OCI-LY7 (cell line): ENCODE results near the gene ITPRID2. TPM values are rescaled to one million over a fixed set of nuclear protein-coding genes. Genes with fewer than 3 reads are reported as not detected.
"Not testable (repeated sequence)": the region's sequence is repeated elsewhere in the genome, so short reads cannot be mapped to it uniquely, and the experiment has no call there.

ENCODE experiments used
- BruUV-seq: library from RNA; stranded (reverse); fragments of 400-500 nt; replicated peaks from 2 replicates; lab custom pipeline; 2021; lab: Mats Ljungman, UMichigan
- CTCF ChIA-PET: fragments of 300-600 bp; sonication (Branson Sonifier 250); formaldehyde crosslinking; loops from one replicate; lab custom pipeline; 2022; ENCODE audit warnings: antibody characterized with exemption; ENCODE audit not compliant: unreplicated experiment; lab: Charles Lee
- POLR2A ChIA-PET: fragments of 300-600 bp; sonication (Branson Sonifier 250); formaldehyde crosslinking; loops from one replicate; lab custom pipeline; 2022; ENCODE audit warnings: antibody characterized with exemption; lab: Charles Lee
- DNase-seq: peaks from one replicate; pipeline ENCODE4 v3.0.0-alpha.2; 2015; ENCODE audit warnings: low spot score
- H2AFZ ChIP-seq: fragments of 200-600 bp; sonication (generic), shearing (Covaris generic); 2 replicates; pipeline ENCODE4 v1.6.1; 2014; ENCODE audit warnings: mild to moderate bottlenecking, antibody characterized with exemption, low read length, moderate library complexity
- H3K27ac ChIP-seq: fragments of 200-600 bp; sonication (generic); 2 replicates; pipeline ENCODE4 v1.5.1; 2014; ENCODE audit warnings: mixed run types, low read depth, mild to moderate bottlenecking, moderate library complexity, low read length, inconsistent platforms; ENCODE audit not compliant: poor library complexity, severe bottlenecking
- H3K36me3 ChIP-seq: fragments of 200-600 bp; sonication (generic); 2 replicates; pipeline ENCODE4 v1.6.1; 2014; ENCODE audit warnings: mild to moderate bottlenecking, antibody characterized with exemption, low read length, moderate library complexity, mixed read lengths; ENCODE audit not compliant: insufficient read depth
- H3K4me1 ChIP-seq: fragments of 200-600 bp; sonication (generic); 2 replicates; pipeline ENCODE4 v1.5.1; 2014; ENCODE audit warnings: mild to moderate bottlenecking, low read length; ENCODE audit not compliant: insufficient read depth, poor library complexity, severe bottlenecking
- H3K4me2 ChIP-seq: fragments of 200-600 bp; sonication (generic); 2 replicates; pipeline ENCODE4 v1.6.1; 2014; ENCODE audit warnings: mild to moderate bottlenecking, low read length
- H3K4me3 ChIP-seq: fragments of 200-600 bp; sonication (generic); 2 replicates; pipeline ENCODE4 v1.5.1; 2014; ENCODE audit warnings: mild to moderate bottlenecking, low read depth, low read length; ENCODE audit not compliant: poor library complexity, severe bottlenecking
- H3K79me2 ChIP-seq: fragments of 200-600 bp; sonication (generic); 2 replicates; pipeline ENCODE4 v1.6.1; 2016; ENCODE audit warnings: low read depth, mild to moderate bottlenecking, low read length, moderate library complexity, mixed read lengths; ENCODE audit not compliant: insufficient read depth
- H3K9me2 ChIP-seq: fragments of 200-600 bp; sonication (generic); 2 replicates; pipeline ENCODE4 v1.6.1; 2016; ENCODE audit warnings: mild to moderate bottlenecking, low read length, mixed read lengths; ENCODE audit not compliant: insufficient read depth
- H3K9me3 ChIP-seq: fragments of 200-600 bp; sonication (generic); 2 replicates; pipeline ENCODE4 v1.6.1; 2014; ENCODE audit warnings: mild to moderate bottlenecking, mixed run types, low read length, mixed read lengths
- H4K20me1 ChIP-seq: fragments of 200-600 bp; sonication (generic); 2 replicates; pipeline ENCODE4 v1.6.1; 2014; ENCODE audit warnings: mild to moderate bottlenecking, antibody characterized with exemption, low read length, moderate library complexity, mixed read lengths; ENCODE audit not compliant: insufficient read depth
- EZH2phosphoT487 ChIP-seq: fragments of 200-600 bp; sonication (generic); IDR thresholded peaks from 2 replicates; pipeline ENCODE4 v1.6.1; 2018; ENCODE audit warnings: low read depth, borderline replicate concordance, mild to moderate bottlenecking, mixed run types, antibody characterized with exemption, low read length, moderate library complexity, mixed read lengths
- intact Hi-C: fragments of 100-400 bp; cut with micrococcal nuclease; formaldehyde crosslinking; loops from one replicate; pipeline ENCODE4 v1.10.0; 2022; ENCODE audit not compliant: unreplicated experiment
- total RNA-seq, 2 experiments: library from RNA; depleted of rRNA in 1 of 2; stranded (reverse); fragments of >200 nt in 1 of 2; shearing (Covaris generic) in 1 of 2; gene quantifications; 2 replicates each; pipeline ENCODE4 v1.2.3, GENCODE V29; 2014 to 2022
- TF ChIP-seq, protein P1 (sequence below): fragments of 200-600 bp; sonication (generic); conservative IDR thresholded peaks from 2 replicates; pipeline ENCODE4 v1.5.1; 2014; ENCODE audit warnings: mild to moderate bottlenecking, antibody characterized with exemption, low read length, moderate library complexity, mixed read lengths

ITPRID2 gene
- total RNA-seq, 2 experiments from 2014 or later = 25.9 to 47.5 TPM

DNA sequence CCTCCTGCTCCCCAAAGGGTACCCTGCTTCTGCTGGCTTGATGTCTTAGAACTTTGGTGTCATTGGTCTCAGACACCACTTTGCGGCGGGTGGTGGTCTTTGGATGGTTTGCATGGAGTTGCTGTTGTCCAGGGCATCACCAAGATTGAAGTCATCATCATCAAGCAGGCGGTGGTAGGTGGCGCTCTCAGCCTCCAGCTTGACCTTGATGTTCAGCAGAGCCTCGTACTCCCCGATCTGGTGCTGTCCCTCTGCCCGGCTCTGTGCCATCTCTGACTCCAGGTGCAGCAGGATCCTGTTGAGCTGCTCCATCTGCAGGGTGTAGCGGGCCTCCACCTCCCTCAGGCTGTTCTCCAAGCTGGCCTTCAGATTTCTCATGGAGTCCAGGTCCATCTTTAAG is 69.6 kb downstream of the ITPRID2 start:
- BruUV-seq, H3K4me2 ChIP-seq, intact Hi-C loops, H2AFZ ChIP-seq, H3K36me3 ChIP-seq, H3K4me3 ChIP-seq, H3K9me3 ChIP-seq, H3K9me2 ChIP-seq, H4K20me1 ChIP-seq, H3K4me1 ChIP-seq, POLR2A ChIA-PET, H3K27ac ChIP-seq, CTCF ChIA-PET, H3K79me2 ChIP-seq, DNase-seq: not testable (repeated sequence)
- TF ChIP-seq, protein P1, sequence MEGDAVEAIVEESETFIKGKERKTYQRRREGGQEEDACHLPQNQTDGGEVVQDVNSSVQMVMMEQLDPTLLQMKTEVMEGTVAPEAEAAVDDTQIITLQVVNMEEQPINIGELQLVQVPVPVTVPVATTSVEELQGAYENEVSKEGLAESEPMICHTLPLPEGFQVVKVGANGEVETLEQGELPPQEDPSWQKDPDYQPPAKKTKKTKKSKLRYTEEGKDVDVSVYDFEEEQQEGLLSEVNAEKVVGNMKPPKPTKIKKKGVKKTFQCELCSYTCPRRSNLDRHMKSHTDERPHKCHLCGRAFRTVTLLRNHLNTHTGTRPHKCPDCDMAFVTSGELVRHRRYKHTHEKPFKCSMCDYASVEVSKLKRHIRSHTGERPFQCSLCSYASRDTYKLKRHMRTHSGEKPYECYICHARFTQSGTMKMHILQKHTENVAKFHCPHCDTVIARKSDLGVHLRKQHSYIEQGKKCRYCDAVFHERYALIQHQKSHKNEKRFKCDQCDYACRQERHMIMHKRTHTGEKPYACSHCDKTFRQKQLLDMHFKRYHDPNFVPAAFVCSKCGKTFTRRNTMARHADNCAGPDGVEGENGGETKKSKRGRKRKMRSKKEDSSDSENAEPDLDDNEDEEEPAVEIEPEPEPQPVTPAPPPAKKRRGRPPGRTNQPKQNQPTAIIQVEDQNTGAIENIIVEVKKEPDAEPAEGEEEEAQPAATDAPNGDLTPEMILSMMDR = peak; percentile 33

DNA sequence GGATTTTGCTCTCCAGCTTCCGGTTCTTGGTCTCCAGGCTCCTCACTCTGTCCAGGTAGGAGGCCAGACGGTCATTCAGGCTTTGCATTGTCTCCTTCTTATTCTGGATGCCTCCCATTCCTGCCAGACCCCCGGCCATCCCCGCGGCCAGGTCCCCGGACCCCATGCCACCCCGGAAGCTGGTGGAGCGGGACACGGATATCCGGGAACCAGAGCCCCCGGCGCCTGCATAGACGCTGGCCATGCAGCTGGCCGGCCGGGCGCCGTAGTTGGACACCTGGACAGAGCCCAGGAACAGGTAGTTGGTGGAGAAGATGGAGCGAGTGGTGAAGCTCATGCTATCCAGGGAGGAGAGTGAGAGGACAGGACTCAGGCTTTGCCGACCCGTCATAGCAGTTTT is 70.6 kb downstream of the ITPRID2 start:
- BruUV-seq = no TSS peak
- ChIA-PET POLR2A (interaction anchor here (0.7 kb wide), 1 partner anchor 72 kb away, joined by 3 read pairs; no protein-coding TSS in a partner anchor), CTCF (interaction anchor here (0.6 kb wide), 1 partner anchor 832 kb away, joined by 3 read pairs; no protein-coding TSS in a partner anchor)

DNA sequence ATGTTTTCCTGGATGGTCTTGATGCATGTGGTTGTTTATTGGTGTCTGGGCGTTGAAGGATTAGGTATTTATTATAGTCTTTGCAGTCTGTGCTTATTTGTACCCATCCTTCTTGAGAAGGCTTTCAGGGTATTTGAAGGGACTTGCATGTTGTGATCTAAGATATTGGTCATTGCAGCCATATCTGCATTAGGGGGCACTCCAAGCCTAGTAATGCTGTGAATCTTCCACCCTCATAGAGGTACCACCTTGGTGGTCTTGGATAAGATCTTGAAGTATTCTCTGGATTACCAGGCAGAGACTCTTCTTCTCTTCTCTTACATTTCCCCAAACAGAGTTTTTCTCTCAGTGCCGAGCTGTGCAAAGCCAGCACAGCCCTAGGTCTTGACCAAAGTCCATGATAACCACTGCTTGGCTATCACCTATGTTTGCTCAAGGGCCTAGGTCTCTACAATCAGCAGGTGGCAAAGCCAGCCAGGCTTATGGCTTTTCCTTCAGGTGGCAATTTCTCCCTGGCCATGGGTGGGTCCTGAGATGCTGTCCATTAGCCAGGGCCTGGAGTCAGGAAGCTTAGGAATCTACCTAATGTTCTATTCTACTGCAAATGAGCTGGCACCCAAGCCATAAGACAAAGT is 78.7 kb downstream of the ITPRID2 start:
- TF ChIP-seq, protein P1 = peak; percentile 54
- TF ChIP-seq EZH2phosphoT487 = no peak
- Histone ChIP-seq H3K4me3 (no peak overlapping the region), H3K36me3 (no peaks in the 10 kb centered on the region), H3K9me2 (no peaks in the 10 kb centered on the region), H3K4me1 (no peaks in the 10 kb centered on the region), H3K9me3 (no peaks in the 10 kb centered on the region), H3K27ac (no peak overlapping the region), H2AFZ (no peak overlapping the region), H3K4me2 (no peak overlapping the region), H4K20me1 (no peaks in the 10 kb centered on the region), H3K79me2 (no peaks in the 10 kb centered on the region)
- ChIA-PET POLR2A (interaction anchor here (0.7 kb wide), 1 partner anchor 193 kb away, joined by 4 read pairs; no protein-coding TSS in a partner anchor), CTCF (interaction anchor here (0.7 kb wide), 1 partner anchor 20 kb away, joined by 3 read pairs; no protein-coding TSS in a partner anchor)
- DNase-seq = no peak
- intact Hi-C loops = no loop called here
- no TSS peak for BruUV-seq

More for the DNA sequence above, 70.6 kb downstream of the ITPRID2 start:
- no peak overlapping the region for H3K27ac ChIP-seq
- no peaks in the 10 kb centered on the region for H3K9me2 ChIP-seq
- no peaks in the 10 kb centered on the region for H3K4me1 ChIP-seq
- intact Hi-C loops = no loop called here
- H3K4me3 ChIP-seq = no peak overlapping the region
- H3K4me2 ChIP-seq = no peak overlapping the region
- H3K36me3 ChIP-seq = no peaks in the 10 kb centered on the region
- H2AFZ ChIP-seq = no peak overlapping the region
- no peak for DNase-seq
- TF ChIP-seq EZH2phosphoT487 = no peak
- TF ChIP-seq, protein P1 = no peak
- H3K9me3 ChIP-seq = no peaks in the 10 kb centered on the region
- H3K79me2 ChIP-seq = no peaks in the 10 kb centered on the region
- no peaks in the 10 kb centered on the region for H4K20me1 ChIP-seq
